NCI-H2081 treated with DMSO at 0.1 percent for 48 hours (cell line): ENCODE results near the gene PKNOX2.

Experiments
- DNase-seq: peaks from one replicate; lab custom pipeline; 2025; lab: John Stamatoyannopoulos, UW

The PKNOX2 gene

DNA sequence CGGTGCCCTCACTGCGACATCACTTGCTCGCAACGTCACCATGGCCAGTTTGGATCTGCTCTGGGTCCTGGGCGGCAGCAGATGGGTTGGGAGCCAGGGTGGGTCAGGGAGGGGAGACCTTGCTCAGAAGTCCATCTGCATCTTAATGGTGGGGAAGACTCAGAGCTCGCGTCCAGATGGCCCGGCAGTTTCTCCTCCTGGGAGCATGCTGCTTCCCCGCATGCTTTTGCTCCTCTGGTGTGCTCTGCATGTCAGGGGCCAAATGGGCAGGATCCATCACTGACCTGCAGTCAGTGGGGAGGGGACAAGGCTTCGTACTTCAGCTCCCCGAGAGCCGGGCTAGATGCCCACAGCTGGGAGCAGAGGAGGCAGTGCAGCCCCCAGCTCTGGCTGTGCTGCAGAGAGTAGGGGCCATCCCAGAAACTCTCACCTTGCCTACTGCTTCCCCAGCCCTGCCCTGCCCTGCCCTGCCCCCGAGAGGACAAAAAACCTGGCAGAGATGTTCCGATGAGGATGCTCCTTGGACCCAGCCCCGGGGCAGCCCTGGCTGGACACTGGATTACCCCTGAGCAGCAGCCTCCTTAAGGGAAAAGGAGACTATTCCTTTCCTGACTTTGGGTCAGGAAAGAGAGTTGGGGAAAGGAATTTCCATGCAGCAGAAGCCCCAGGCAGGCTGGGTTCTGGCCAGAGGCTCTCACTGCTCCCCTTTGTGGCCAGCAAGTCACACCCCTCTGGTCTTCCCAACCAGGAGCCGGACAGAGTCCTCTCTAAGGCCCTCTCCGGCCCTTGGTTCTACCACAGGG lies 149.9 kb downstream of the PKNOX2 start:
- no peak for DNase-seq

DNA sequence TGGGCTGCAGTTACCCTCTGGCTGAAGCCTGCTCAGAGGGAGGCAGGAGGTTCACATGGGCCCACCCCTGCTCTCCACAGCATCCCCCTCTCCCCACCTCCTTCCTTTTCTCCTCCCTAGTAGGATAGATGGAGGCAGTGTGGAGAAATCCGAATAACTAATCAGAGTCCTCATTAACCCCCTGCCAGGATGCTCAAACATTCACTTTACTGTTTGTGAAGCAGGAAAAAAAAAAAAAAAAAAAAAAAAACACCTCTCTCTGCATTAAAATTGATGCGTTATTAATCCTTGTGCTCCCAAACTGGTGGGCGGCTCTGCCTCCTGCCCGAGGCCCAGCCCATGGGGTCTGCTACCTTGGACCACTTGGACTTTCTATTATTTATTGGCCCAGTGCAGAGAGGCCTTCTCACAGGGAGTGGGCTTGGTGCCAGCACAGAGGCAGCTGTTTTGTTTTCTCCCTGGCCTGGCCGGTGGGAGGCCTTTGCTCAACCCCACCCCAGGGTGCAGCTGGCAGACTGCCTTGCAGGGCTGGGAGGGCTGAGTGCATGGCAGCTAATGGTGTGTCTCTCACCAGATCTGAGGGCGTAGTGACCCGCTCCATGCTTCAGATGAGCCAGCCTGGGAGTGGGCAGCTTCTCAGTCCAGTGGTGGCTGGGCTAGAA lies 150.7 kb downstream of the PKNOX2 start:
- no peak for DNase-seq

GRCh38 chr11:125317416-125317815 lies 152.9 kb downstream of the PKNOX2 start:
- no peak for DNase-seq

- no peak for DNase-seq
Measured at GRCh38 chr11:125319649-125320048, 155.1 kb downstream of the PKNOX2 start.

GRCh38 chr11:125320347-125321076 lies 156.0 kb downstream of the PKNOX2 start:
- DNase-seq, result no peak

- no peak for DNase-seq
Measured at GRCh38 chr11:125322289-125322688, 157.7 kb downstream of the PKNOX2 start.

GRCh38 chr11:125325196-125325595 lies 160.6 kb downstream of the PKNOX2 start:
- no peak for DNase-seq

DNA sequence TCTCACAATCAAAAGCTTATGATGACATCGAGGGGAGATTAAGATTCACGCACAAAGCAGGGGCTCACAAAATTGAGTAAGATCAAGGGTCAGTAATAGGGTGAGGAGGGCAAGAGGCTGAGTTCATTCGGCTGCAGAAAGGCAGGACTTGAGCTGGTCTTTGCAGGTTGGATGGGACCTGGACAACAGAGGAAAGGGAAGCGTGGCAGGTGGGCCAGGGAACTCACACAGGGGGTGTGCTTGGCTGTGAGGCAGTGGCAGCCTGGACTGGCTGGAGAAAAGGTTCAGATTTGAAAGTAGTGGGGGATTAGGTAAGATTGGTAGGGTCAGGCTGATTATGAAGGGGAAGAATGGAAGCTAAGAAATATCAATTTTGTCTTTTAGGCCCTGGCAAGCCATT lies 161.6 kb downstream of the PKNOX2 start:
- DNase-seq, result no peak

GRCh38 chr11:125327518-125328224 lies 163.1 kb downstream of the PKNOX2 start:
- no peak for DNase-seq

DNA sequence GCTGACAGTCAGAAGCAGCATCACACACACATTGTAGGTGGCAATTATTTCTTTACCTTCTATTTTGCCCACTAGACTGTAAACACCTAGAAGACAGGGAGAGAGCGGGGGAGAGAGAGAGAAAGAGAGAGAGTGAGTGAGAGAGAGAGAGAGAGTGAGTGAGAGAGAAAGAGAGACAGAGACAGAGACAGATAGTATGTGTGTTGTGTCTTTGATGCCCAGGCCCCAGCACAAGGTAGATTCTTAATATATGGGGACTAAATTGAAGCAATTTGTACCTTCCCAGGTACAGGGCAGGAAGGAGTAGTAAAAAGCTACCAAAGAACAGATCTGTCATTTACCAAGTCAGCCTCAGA lies 163.7 kb downstream of the PKNOX2 start:
- no peak for DNase-seq

- DNase-seq, result no peak
Measured at GRCh38 chr11:125329786-125330185, 165.2 kb downstream of the PKNOX2 start.

DNA sequence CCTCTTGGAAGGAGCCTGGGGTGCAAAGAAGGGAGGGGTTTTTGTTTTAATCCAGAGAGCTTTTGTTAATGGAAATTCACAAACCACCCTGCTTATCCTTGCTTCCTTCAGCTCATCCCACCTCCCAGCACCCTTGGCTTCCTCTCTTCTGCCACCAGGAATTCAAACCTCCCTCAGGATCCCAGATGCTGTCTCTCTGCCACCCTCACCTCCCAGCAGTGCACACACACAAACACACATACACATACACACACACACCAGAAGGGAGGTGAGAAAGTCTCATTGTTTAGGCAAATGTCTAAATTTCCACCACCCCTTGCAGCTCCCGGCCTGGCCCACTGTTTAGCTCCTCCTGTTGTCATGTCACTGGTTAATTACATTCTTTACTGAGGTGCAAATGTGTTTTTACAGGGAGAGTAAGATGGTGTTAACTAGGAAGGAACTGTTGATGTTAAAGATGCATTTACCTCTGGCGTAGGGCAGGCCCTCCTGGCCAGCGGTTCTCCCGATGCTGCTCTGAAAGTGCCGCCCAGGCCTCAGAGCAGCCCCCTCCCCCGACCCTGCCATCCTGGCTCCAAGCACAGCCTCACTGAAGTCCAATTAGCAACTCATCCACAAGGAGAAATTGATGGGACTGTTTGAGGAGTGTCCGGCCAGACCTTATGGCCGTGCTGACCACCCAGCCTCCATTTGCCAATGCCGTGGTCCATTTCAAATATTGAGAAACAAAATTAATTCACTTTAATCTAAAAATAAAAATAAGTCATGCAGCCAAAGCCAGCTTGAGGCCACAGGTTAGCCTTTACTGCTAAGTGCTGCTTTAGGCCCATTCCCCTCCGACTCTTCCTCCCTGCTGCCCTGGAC lies 166.1 kb downstream of the PKNOX2 start:
- DNase-seq, result no peak

GRCh38 chr11:125331357-125332035 lies 166.9 kb downstream of the PKNOX2 start:
- DNase-seq, result no peak

DNA sequence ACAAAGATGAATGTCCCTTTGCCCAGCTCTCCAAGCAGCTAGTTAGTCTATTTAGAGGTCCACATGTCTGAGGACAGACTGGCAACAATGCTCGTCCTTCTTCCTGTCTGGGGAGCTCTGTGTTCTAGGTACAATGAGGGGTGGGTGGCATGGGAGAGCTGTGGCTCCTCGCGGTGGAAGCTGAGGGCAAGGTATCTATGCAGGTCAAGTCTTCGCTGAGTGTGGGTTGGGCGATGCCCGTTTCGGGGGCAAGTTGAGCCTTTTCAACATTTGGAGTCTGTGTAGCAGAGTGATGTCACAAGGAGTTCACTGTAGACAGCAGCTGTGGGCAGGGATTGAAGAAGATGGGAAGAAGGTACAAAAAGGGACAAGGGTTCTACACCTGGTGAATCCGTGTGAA lies 168.3 kb downstream of the PKNOX2 start:
- no peak for DNase-seq

GRCh38 chr11:125333354-125334073 lies 169.0 kb downstream of the PKNOX2 start:
- DNase-seq, result no peak

DNA sequence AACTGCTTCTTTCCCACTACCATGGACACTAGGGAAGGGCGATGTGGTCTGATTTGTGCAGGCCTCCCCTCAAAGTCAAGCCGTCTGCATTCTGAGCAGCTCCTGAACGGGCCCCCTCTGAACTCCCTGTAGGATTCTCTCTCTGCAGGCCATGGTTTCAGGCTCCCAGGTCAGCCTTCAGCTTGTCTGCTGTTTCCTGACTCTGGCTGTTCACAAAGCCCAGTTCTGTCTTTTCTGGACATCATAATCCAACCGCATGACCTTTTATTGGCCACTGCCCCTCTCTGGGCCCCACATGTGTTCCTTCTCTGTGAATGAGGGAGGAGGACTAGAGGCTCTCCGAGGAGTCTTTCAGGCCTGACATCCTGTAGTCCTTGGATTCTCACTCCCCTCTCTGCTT lies 170.6 kb downstream of the PKNOX2 start:
- no peak for DNase-seq

GRCh38 chr11:125337836-125338834 lies 173.6 kb downstream of the PKNOX2 start:
- no peak for DNase-seq

GRCh38 chr11:125338886-125339811 lies 174.6 kb downstream of the PKNOX2 start:
- DNase-seq, result no peak
